GM23338 (cell line): ENCODE measurements around the gene KRTAP10-10. TPM values are rescaled to one million over a fixed set of nuclear protein-coding genes. Genes with fewer than 3 reads are reported as not detected.

Source experiments
- ATAC-seq: fragments of 200-7000 bp; cut with Tn5 transposase; 3 replicates; pipeline ENCODE4 v1.9.1; 2020
- DNase-seq: peaks from one replicate; pipeline ENCODE4 v3.0.0-alpha.2; 2015; ENCODE audit warnings: low spot score
- H2AFZ ChIP-seq: fragments of 200-600 bp; sonication (generic); 2 replicates; pipeline ENCODE4 v1.8.0; 2016; ENCODE audit warnings: antibody characterized with exemption, mild to moderate bottlenecking, moderate library complexity
- H3F3A ChIP-seq: fragments of 200-600 bp; sonication (generic); replicated peaks from 2 replicates; pipeline ENCODE4 v1.8.0; 2017; ENCODE audit warnings: antibody characterized with exemption, mixed run types, low read depth
- H3K27ac ChIP-seq: fragments of 200-600 bp; sonication (generic); 2 replicates; pipeline ENCODE4 v1.6.1; 2016; ENCODE audit warnings: low read depth
- H3K27me3 ChIP-seq: fragments of 200-600 bp; sonication (generic); 2 replicates; pipeline ENCODE4 v1.8.0; 2016; ENCODE audit warnings: mild to moderate bottlenecking, mixed run types, moderate library complexity; ENCODE audit not compliant: insufficient read depth
- H3K36me3 ChIP-seq: fragments of 200-600 bp; sonication (generic); 2 replicates; pipeline ENCODE4 v1.8.0; 2016; ENCODE audit warnings: mild to moderate bottlenecking; ENCODE audit not compliant: insufficient read depth
- H3K4me1 ChIP-seq: fragments of 200-600 bp; sonication (generic); 2 replicates; pipeline ENCODE4 v1.8.0; 2016; ENCODE audit warnings: mild to moderate bottlenecking, moderate library complexity; ENCODE audit not compliant: insufficient read depth
- H3K4me2 ChIP-seq: fragments of 200-600 bp; sonication (generic); 2 replicates; pipeline ENCODE4 v1.7.1; 2017; ENCODE audit warnings: mixed run types
- H3K4me3 ChIP-seq: fragments of 200-600 bp; sonication (generic); 2 replicates; pipeline ENCODE4 v1.6.1; 2016; ENCODE audit warnings: mixed run types
- H3K79me2 ChIP-seq: fragments of 200-600 bp; sonication (generic); replicated peaks from 2 replicates; pipeline ENCODE4 v1.8.0; 2017; ENCODE audit warnings: mild to moderate bottlenecking; ENCODE audit not compliant: insufficient read depth
- H3K9me2 ChIP-seq: fragments of 200-600 bp; sonication (generic); 2 replicates; pipeline ENCODE4 v1.8.0; 2017; ENCODE audit not compliant: insufficient read depth
- H4K20me1 ChIP-seq: fragments of 200-600 bp; sonication (generic); replicated peaks from 2 replicates; pipeline ENCODE4 v1.8.0; 2017; ENCODE audit warnings: mild to moderate bottlenecking; ENCODE audit not compliant: insufficient read depth
- H3K27ac Mint-ChIP-seq: 2 replicates; pipeline ENCODE4 v1.8.0; 2020; ENCODE audit warnings: inconsistent platforms, mild to moderate bottlenecking, moderate library complexity, mixed read lengths
- H3K27me3 Mint-ChIP-seq: 3 replicates; pipeline ENCODE4 v1.8.0; 2022; ENCODE audit warnings: low read depth, mild to moderate bottlenecking, moderate library complexity, mixed read lengths, inconsistent platforms; ENCODE audit not compliant: insufficient read depth, poor library complexity
- H3K36me3 Mint-ChIP-seq: 3 replicates; pipeline ENCODE4 v1.8.0; 2021; ENCODE audit warnings: low read depth, mild to moderate bottlenecking, inconsistent platforms, moderate library complexity, mixed read lengths
- H3K4me1 Mint-ChIP-seq: 3 replicates; pipeline ENCODE4 v1.8.0; 2020; ENCODE audit warnings: mild to moderate bottlenecking, inconsistent platforms, mixed read lengths
- H3K4me3 Mint-ChIP-seq: 3 replicates; pipeline ENCODE4 v1.8.0; 2021; ENCODE audit warnings: moderate library complexity, mild to moderate bottlenecking, inconsistent platforms, mixed read lengths
- H3K9me3 Mint-ChIP-seq: 3 replicates; pipeline ENCODE4 v1.8.0; 2020; ENCODE audit warnings: moderate library complexity, mild to moderate bottlenecking, inconsistent platforms, mixed read lengths
- EZH2phosphoT487 ChIP-seq: fragments of 200-600 bp; sonication (generic); IDR thresholded peaks from one replicate; pipeline ENCODE4 v1.8.1; 2018; ENCODE audit warnings: antibody characterized with exemption; ENCODE audit not compliant: unreplicated experiment
- POLR2AphosphoS5 ChIP-seq: IDR thresholded peaks from 2 replicates; pipeline ENCODE4 v1.6.1; 2016; ENCODE audit warnings: antibody characterized with exemption, low read depth
- ZNF331 ChIP-seq: fragments of 250-450 bp; sonication (Bioruptor Pico); IDR thresholded peaks from 2 replicates; pipeline ENCODE4 v1.5.0; 2020; ENCODE audit warnings: low read depth, mild to moderate bottlenecking, moderate library complexity
- ZNF462 ChIP-seq: fragments of 250-450 bp; sonication (Bioruptor Pico); IDR thresholded peaks from 2 replicates; pipeline ENCODE4 v1.5.0; 2020; ENCODE audit warnings: mild to moderate bottlenecking, moderate library complexity
- polyA plus RNA-seq: library from polyadenylated mRNA; unstranded; fragments of >200 nt; fragmentation: Nextera tagmentation; extraction: Ambion mirVana; gene quantifications from 2 replicates; pipeline ENCODE4 v1.2.1, GENCODE V29; 2016
- total RNA-seq: library from RNA; depleted of rRNA; stranded (reverse); fragments of >200 nt; shearing (Covaris generic); gene quantifications from 2 replicates; pipeline ENCODE4 v1.2.3, GENCODE V29; 2014

KRTAP10-10 gene
- total and polyA plus RNA-seq, 2 experiments from 2014 or later, result not detected

GRCh38 chr21:44614161-44614631, 23.0 kb upstream of the KRTAP10-10 start:
- H3K4me1 Mint-ChIP-seq, result peaks cover 23% of the 10 kb centered on the region
- H3K9me3 Mint-ChIP-seq, result peaks cover 44% of the 10 kb centered on the region
- H3K27ac ChIP-seq, result no peak overlapping the region
- H2AFZ ChIP-seq, result no peak overlapping the region; the same call in 1 of the 2 replicates
- 0 out of 2 replicates have a peak, but pooled peaks cover 4% of the 10 kb centered on the region for H3K36me3 ChIP-seq
- H3K4me3 Mint-ChIP-seq, result no peak overlapping the region
- no peaks in the 10 kb centered on the region for H3K9me2 ChIP-seq
- no peaks in the 10 kb centered on the region for H3K4me1 ChIP-seq
- no peaks in the 10 kb centered on the region for H3K79me2 ChIP-seq
- no peaks in the 10 kb centered on the region for H4K20me1 ChIP-seq
- peaks cover 24% of the 10 kb centered on the region for H3K36me3 Mint-ChIP-seq
- no peak for ATAC-seq
- no peaks in the 10 kb centered on the region for H3K27me3 ChIP-seq
- H3F3A ChIP-seq, result no peaks in the 10 kb centered on the region
- no peak overlapping the region for H3K4me3 ChIP-seq
- DNase-seq, result no peak
- TF ChIP-seq ZNF331 (CRISPR knock-in tag), result no peak
- TF ChIP-seq EZH2phosphoT487, result no peak
- no peak for TF ChIP-seq ZNF462 (CRISPR knock-in tag)
- H3K4me2 ChIP-seq, result no peak overlapping the region
- H3K27ac Mint-ChIP-seq, result no peak overlapping the region; the same call in 1 of the 2 replicates
- H3K27me3 Mint-ChIP-seq, result peaks cover 9% of the 10 kb centered on the region

DNA sequence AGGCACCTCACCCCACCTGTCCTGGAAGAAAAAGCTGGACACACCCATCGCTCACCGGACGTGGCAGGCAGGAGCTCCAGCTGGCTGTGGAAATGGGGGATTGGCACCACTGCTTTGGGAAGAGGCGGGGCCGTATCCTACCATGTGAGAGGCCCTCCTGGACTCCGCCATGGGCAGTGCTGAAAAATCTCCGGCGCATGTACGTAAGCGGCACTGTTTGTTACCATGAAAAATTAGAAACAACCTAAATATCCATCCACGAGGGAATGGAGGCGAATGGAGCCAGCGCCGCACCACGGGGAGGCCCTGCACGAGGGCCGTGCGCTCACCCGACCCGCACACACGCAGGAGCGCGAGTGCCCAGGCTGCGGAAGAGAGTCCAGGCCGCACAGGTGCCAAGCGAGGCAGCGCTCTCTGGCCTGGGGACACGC, 22.2 kb upstream of the KRTAP10-10 start:
- Histone ChIP-seq H3K79me2 (no peaks in the 10 kb centered on the region), H3K27ac (no peak overlapping the region), H3K9me2 (no peaks in the 10 kb centered on the region), H3K4me1 (no peaks in the 10 kb centered on the region), H3K27me3 (no peaks in the 10 kb centered on the region), H4K20me1 (no peaks in the 10 kb centered on the region), H3K4me2 (no peak overlapping the region), H2AFZ (no peak overlapping the region), H3F3A (no peaks in the 10 kb centered on the region), H3K36me3 (no peaks in the 10 kb centered on the region), H3K4me3 (no peak overlapping the region)
- Mint-ChIP-seq H3K36me3 (peaks cover 26% of the 10 kb centered on the region), H3K9me3 (peaks cover 44% of the 10 kb centered on the region), H3K27me3 (peaks cover 11% of the 10 kb centered on the region), H3K27ac (no peak overlapping the region), H3K4me3 (no peak overlapping the region), H3K4me1 (peaks cover 23% of the 10 kb centered on the region)
- DNase-seq (no peak), ATAC-seq (no peak)
- TF ChIP-seq POLR2AphosphoS5, result no peak
